Neuronal stem cell (in vitro differentiated cells): Measurements from ENCODE around the gene DUSP22.

Experiments used
- DNase-seq: peaks from one replicate; pipeline ENCODE4 v3.0.0-alpha.2; 2013; ENCODE audit warnings: low spot score
- H2AFZ ChIP-seq: one replicate; pipeline ENCODE4 v1.6.1; 2013; ENCODE audit warnings: mild to moderate bottlenecking, low read length, inconsistent platforms
- H2AK5ac ChIP-seq: 2 replicates; pipeline ENCODE4 v1.6.1; 2013; ENCODE audit warnings: low read depth, mild to moderate bottlenecking, inconsistent platforms, low read length, moderate library complexity, mixed read lengths
- H2BK120ac ChIP-seq: 2 replicates; pipeline ENCODE4 v1.6.1; 2013; ENCODE audit warnings: low read depth, mild to moderate bottlenecking, inconsistent platforms, low read length, moderate library complexity, mixed read lengths
- H2BK12ac ChIP-seq: one replicate; pipeline ENCODE4 v1.6.1; 2013; ENCODE audit warnings: low read length, inconsistent platforms
- H2BK15ac ChIP-seq: 2 replicates; pipeline ENCODE4 v1.6.1; 2013; ENCODE audit warnings: mild to moderate bottlenecking, low read length, inconsistent platforms, mixed read lengths
- H2BK5ac ChIP-seq: one replicate; pipeline ENCODE4 v1.6.1; 2013; ENCODE audit warnings: inconsistent platforms, mild to moderate bottlenecking, low read length, moderate library complexity
- H3K14ac ChIP-seq: one replicate; pipeline ENCODE4 v1.6.1; 2013; ENCODE audit warnings: low read length, inconsistent platforms
- H3K18ac ChIP-seq: 2 replicates; pipeline ENCODE4 v1.6.1; 2013; ENCODE audit warnings: low read length, inconsistent platforms
- H3K23ac ChIP-seq: 2 replicates; pipeline ENCODE4 v1.6.1; 2013; ENCODE audit warnings: low read depth, mild to moderate bottlenecking, mixed read lengths, low read length, inconsistent platforms; ENCODE audit not compliant: poor library complexity
- H3K27ac ChIP-seq: replicated peaks from 3 replicates; pipeline ENCODE4 v1.5.1; 2013; ENCODE audit warnings: low read length, inconsistent platforms
- H3K27me3 ChIP-seq, 3 experiments: 2 replicates each; pipeline ENCODE4 v1.6.1; 2013; ENCODE audit warnings: low read length in 3 of 3, mild to moderate bottlenecking in 2 of 3, inconsistent platforms in 1 of 3, low read depth in 1 of 3, mixed read lengths in 1 of 3, moderate library complexity in 1 of 3; ENCODE audit not compliant: control insufficient read depth in 3 of 3, insufficient read depth in 3 of 3
- H3K36me3 ChIP-seq, 2 donors: replicated peaks in 1 of 2; 2 replicates each; pipeline ENCODE4 v1.6.1; 2013; ENCODE audit warnings: low read length in 2 of 2; ENCODE audit not compliant: control insufficient read depth in 2 of 2, insufficient read depth in 2 of 2
- H3K4ac ChIP-seq: 2 replicates; pipeline ENCODE4 v1.6.1; 2013; ENCODE audit warnings: inconsistent platforms, mild to moderate bottlenecking, low read length, moderate library complexity
- H3K4me1 ChIP-seq, 2 donors: 1 replicate in 1 of 2; 2 replicates in 1 of 2; pipeline ENCODE4 v1.6.1; 2013; ENCODE audit warnings: low read length in 2 of 2, low read depth in 1 of 2; ENCODE audit not compliant: control insufficient read depth in 2 of 2, insufficient read depth in 1 of 2
- H3K4me2 ChIP-seq: one replicate; pipeline ENCODE4 v1.6.1; 2013; ENCODE audit warnings: mild to moderate bottlenecking, low read length, inconsistent platforms; ENCODE audit not compliant: insufficient read depth, poor library complexity, severe bottlenecking
- H3K4me3 ChIP-seq, 2 donors: 2 replicates each; pipeline ENCODE4 v1.5.1; 2013; ENCODE audit warnings: low read length in 2 of 2, mild to moderate bottlenecking in 2 of 2, inconsistent platforms in 1 of 2, moderate library complexity in 1 of 2
- H3K79me1 ChIP-seq: one replicate; pipeline ENCODE4 v1.6.1; 2013; ENCODE audit warnings: low read depth, mild to moderate bottlenecking, inconsistent platforms, low read length, moderate library complexity
- H3K9ac ChIP-seq: one replicate; pipeline ENCODE4 v1.6.1; 2013; ENCODE audit warnings: mild to moderate bottlenecking, low read depth, low read length, inconsistent platforms; ENCODE audit not compliant: poor library complexity
- H3K9me3 ChIP-seq, 2 donors: replicated peaks in 1 of 2; 2 replicates each; pipeline versions ENCODE3 to v1.6.1; 2013; ENCODE audit warnings: low read length in 2 of 2, mild to moderate bottlenecking in 2 of 2, inconsistent platforms in 1 of 2, low read depth in 1 of 2, mixed read lengths in 1 of 2, moderate library complexity in 1 of 2; ENCODE audit not compliant: control insufficient read depth in 2 of 2, insufficient read depth in 1 of 2
- H4K8ac ChIP-seq: one replicate; pipeline ENCODE4 v1.6.1; 2013; ENCODE audit warnings: low read depth, mild to moderate bottlenecking, inconsistent platforms, low read length, moderate library complexity
- H4K91ac ChIP-seq: one replicate; pipeline ENCODE4 v1.6.1; 2013; ENCODE audit warnings: low read length, low read depth, mild to moderate bottlenecking, inconsistent platforms; ENCODE audit not compliant: poor library complexity
- WGBS, 2 donors: extraction: QIAGEN DNeasy Blood & Tissue Kit; methylation state at CpG; one replicate each; pipeline ENCODE4 v1.1.7; 2013; ENCODE audit warnings: missing lambda C conversion rate in 2 of 2, mixed read lengths in 1 of 2; ENCODE audit not compliant: insufficient read length in 2 of 2, insufficient replicate concordance in 1 of 2; ENCODE audit errors: extremely low coverage in 2 of 2; 5-methylcytosine and 5-hydroxymethylcytosine counted together

DUSP22 gene

DNA sequence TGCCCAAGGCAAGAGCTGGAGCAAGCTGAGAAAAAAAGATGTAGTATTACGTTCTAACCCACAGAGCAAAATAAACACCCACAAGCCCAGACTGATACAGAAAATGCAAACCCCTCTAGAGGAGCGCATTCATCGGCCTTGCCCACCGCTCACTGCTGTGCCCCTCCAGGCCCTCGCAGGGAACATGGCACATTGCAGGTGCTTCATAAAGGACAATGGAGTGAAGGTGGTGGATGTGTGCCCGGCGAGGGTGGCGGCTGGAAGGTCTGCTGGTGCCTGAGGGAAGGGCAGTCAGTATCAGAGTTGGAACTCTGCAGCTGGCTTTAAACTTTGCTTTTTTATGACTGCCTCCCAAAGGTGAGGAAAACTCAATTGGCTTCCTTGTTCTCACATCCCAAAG is 80.7 kb downstream of the DUSP22 start:
- Histone ChIP-seq H3K4me3 (peak overlapping the region in 1 of 2 donors; percentile 42), H3K27ac (no peak overlapping the region), H4K8ac (no peak overlapping the region), H3K4me1 (no peaks in the 10 kb centered on the region), H3K36me3 (no peaks in the 10 kb centered on the region), H3K23ac (no peak overlapping the region), H3K4ac (no peak overlapping the region), H3K79me1 (no peaks in the 10 kb centered on the region), H2BK120ac (no peak overlapping the region), H3K9me3 (peaks cover 0 to 38% of the 10 kb centered on the region in 2 donors), H2BK12ac (no peak overlapping the region), H3K9ac (no peak overlapping the region), H3K18ac (peak overlapping the region; percentile 1), H3K14ac (no peak overlapping the region), H2BK15ac (no peak overlapping the region), H2AFZ (no peak overlapping the region), H2AK5ac (no peak overlapping the region), H3K27me3 (peaks cover 0 to 23% (median 2%) of the 10 kb centered on the region in 3 experiments), H2BK5ac (no peak overlapping the region), H3K4me2 (no peak overlapping the region), H4K91ac (no peak overlapping the region)
- WGBS, 2 donors, result no CpG with 5 or more reads among the region's 8 CpGs
- DNase-seq, result no peak

- no peak overlapping the region for H2AK5ac ChIP-seq
- no peaks in the 10 kb centered on the region for H3K79me1 ChIP-seq
- H4K8ac ChIP-seq, result no peak overlapping the region
- no peak overlapping the region for H3K9ac ChIP-seq
- no peak for DNase-seq
- H3K27ac ChIP-seq, result no peak overlapping the region
- H3K18ac ChIP-seq, result no peak overlapping the region
- H3K27me3 ChIP-seq, result peaks cover 0 to 25% (median 2%) of the 10 kb centered on the region in 3 experiments
- no peak overlapping the region for H3K4ac ChIP-seq
- H2BK15ac ChIP-seq, result no peak overlapping the region
- H2AFZ ChIP-seq, result peak overlapping the region; percentile 4
- H3K9me3 ChIP-seq, result peaks cover 0 to 39% of the 10 kb centered on the region in 2 donors
- no peak overlapping the region for H2BK12ac ChIP-seq
- H3K36me3 ChIP-seq, result no peaks in the 10 kb centered on the region
- no CpG with 5 or more reads among the region's 26 CpGs for WGBS, 2 donors
- no peak overlapping the region for H4K91ac ChIP-seq
- H3K14ac ChIP-seq, result no peak overlapping the region
- no peak overlapping the region for H3K23ac ChIP-seq
- H3K4me2 ChIP-seq, result no peak overlapping the region
- H2BK120ac ChIP-seq, result no peak overlapping the region
- H3K4me1 ChIP-seq, result no peaks in the 10 kb centered on the region
- H2BK5ac ChIP-seq, result no peak overlapping the region
- H3K4me3 ChIP-seq, result no peak overlapping the region
Observed at GRCh38 chr6:373773-374724, 81.8 kb downstream of the DUSP22 start.

GRCh38 chr6:374956-375355 is 82.7 kb downstream of the DUSP22 start:
- Histone ChIP-seq H2BK120ac (no peak overlapping the region), H3K4me3 (no peak overlapping the region), H3K27ac (no peak overlapping the region), H3K9ac (no peak overlapping the region), H4K8ac (no peak overlapping the region), H3K4me2 (no peak overlapping the region), H2BK5ac (no peak overlapping the region), H3K27me3 (peaks cover 0 to 34% (median 2%) of the 10 kb centered on the region in 3 experiments), H2AFZ (no peak overlapping the region), H2AK5ac (no peak overlapping the region), H3K18ac (no peak overlapping the region), H2BK15ac (no peak overlapping the region), H4K91ac (no peak overlapping the region), H3K79me1 (no peaks in the 10 kb centered on the region), H3K4ac (no peak overlapping the region), H3K23ac (peak overlapping the region; percentile 3), H3K14ac (no peak overlapping the region), H3K4me1 (no peaks in the 10 kb centered on the region), H3K36me3 (no peaks in the 10 kb centered on the region), H2BK12ac (no peak overlapping the region), H3K9me3 (peaks cover 0 to 39% of the 10 kb centered on the region in 2 donors)
- DNase-seq, result no peak
- no CpG with 5 or more reads among the region's 8 CpGs for WGBS, 2 donors

GRCh38 chr6:376827-377640 is 84.7 kb downstream of the DUSP22 start:
- DNase-seq, result no peak
- no peak overlapping the region for H2BK15ac ChIP-seq
- H3K9ac ChIP-seq, result no peak overlapping the region
- no peaks in the 10 kb centered on the region for H3K36me3 ChIP-seq
- no peak overlapping the region for H3K27ac ChIP-seq
- peaks cover 0 to 45% of the 10 kb centered on the region in 2 donors for H3K9me3 ChIP-seq
- no peak overlapping the region for H3K14ac ChIP-seq
- no peak overlapping the region for H3K4me2 ChIP-seq
- H4K8ac ChIP-seq, result no peak overlapping the region
- H2AK5ac ChIP-seq, result no peak overlapping the region
- H3K79me1 ChIP-seq, result no peaks in the 10 kb centered on the region
- no peak overlapping the region for H2BK120ac ChIP-seq
- no peak overlapping the region for H3K23ac ChIP-seq
- no CpG with 5 or more reads among the region's 10 CpGs for WGBS, 2 donors
- H4K91ac ChIP-seq, result no peak overlapping the region
- H2BK5ac ChIP-seq, result no peak overlapping the region
- H3K18ac ChIP-seq, result no peak overlapping the region
- H3K4me1 ChIP-seq, result no peaks in the 10 kb centered on the region
- H2AFZ ChIP-seq, result no peak overlapping the region
- no peak overlapping the region for H3K4ac ChIP-seq
- H2BK12ac ChIP-seq, result no peak overlapping the region
- no peak overlapping the region for H3K4me3 ChIP-seq
- peaks cover 0 to 52% (median 2%) of the 10 kb centered on the region in 3 experiments for H3K27me3 ChIP-seq
